ENCODE data around the gene KDM2B.

DNA sequence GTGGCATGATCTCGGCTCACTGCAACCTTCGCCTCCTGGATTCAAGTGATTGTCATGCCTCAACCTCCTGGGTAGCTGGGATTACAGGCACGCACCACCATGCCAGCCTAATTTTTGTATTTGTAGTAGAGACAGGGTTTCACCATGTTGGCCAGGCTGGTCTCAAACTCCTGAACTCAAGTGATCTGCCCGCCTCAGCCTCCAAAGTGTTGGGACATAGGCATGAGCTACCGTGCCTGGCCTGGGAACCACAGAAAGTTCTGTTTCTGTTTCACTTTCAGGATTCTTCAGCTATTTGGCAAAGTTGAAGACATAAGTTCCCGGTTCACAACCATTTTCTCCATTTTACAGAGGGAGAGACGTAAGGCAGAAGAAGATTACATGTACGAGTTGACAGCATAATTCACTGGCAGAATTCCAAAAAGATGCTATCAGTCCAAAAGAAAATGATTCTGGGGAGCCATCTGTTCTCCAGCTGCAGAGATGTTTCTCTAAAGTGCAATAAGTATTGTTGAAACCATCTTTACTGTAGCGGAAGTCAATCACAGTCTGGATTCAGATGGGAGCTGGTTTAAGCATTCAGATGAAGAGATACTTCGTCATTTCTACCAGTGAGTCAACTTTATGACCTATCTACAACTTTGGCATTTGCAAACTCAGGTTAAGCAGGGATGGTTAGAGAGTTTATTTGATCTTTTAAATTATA lies 189.1 kb downstream of the KDM2B start:
- TF ChIP-seq, protein P1, sequence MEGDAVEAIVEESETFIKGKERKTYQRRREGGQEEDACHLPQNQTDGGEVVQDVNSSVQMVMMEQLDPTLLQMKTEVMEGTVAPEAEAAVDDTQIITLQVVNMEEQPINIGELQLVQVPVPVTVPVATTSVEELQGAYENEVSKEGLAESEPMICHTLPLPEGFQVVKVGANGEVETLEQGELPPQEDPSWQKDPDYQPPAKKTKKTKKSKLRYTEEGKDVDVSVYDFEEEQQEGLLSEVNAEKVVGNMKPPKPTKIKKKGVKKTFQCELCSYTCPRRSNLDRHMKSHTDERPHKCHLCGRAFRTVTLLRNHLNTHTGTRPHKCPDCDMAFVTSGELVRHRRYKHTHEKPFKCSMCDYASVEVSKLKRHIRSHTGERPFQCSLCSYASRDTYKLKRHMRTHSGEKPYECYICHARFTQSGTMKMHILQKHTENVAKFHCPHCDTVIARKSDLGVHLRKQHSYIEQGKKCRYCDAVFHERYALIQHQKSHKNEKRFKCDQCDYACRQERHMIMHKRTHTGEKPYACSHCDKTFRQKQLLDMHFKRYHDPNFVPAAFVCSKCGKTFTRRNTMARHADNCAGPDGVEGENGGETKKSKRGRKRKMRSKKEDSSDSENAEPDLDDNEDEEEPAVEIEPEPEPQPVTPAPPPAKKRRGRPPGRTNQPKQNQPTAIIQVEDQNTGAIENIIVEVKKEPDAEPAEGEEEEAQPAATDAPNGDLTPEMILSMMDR (conservative IDR thresholded peaks at IDR 0.05), result no peak
- no peak for TF ChIP-seq ZFX (IDR thresholded peaks at IDR 0.05)
